ENCODE measurements around the gene ARL5A.

GRCh38 chr2:151849413-151850010 lies 21.3 kb upstream of the ARL5A start:
- TF ChIP-seq, protein P1, sequence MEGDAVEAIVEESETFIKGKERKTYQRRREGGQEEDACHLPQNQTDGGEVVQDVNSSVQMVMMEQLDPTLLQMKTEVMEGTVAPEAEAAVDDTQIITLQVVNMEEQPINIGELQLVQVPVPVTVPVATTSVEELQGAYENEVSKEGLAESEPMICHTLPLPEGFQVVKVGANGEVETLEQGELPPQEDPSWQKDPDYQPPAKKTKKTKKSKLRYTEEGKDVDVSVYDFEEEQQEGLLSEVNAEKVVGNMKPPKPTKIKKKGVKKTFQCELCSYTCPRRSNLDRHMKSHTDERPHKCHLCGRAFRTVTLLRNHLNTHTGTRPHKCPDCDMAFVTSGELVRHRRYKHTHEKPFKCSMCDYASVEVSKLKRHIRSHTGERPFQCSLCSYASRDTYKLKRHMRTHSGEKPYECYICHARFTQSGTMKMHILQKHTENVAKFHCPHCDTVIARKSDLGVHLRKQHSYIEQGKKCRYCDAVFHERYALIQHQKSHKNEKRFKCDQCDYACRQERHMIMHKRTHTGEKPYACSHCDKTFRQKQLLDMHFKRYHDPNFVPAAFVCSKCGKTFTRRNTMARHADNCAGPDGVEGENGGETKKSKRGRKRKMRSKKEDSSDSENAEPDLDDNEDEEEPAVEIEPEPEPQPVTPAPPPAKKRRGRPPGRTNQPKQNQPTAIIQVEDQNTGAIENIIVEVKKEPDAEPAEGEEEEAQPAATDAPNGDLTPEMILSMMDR (IDR thresholded peaks at IDR 0.05), result no peak
- no peak for TF ChIP-seq ZFX (IDR thresholded peaks at IDR 0.05; ENCODE audit: borderline replicate concordance)

Data from 22Rv1 (cell line).